Stimulated activated CD4-positive, alpha-beta T cell treated with anti-CD3 and anti-CD28 coated beads, Interleukin-15, amount 100 ng/mL, for 24 hours (primary cell): ENCODE data around the gene SPATA2.

Experiments used
- DNase-seq: peaks from one replicate; pipeline ENCODE4 v3.0.0-alpha.2; 2020

The SPATA2 gene

DNA sequence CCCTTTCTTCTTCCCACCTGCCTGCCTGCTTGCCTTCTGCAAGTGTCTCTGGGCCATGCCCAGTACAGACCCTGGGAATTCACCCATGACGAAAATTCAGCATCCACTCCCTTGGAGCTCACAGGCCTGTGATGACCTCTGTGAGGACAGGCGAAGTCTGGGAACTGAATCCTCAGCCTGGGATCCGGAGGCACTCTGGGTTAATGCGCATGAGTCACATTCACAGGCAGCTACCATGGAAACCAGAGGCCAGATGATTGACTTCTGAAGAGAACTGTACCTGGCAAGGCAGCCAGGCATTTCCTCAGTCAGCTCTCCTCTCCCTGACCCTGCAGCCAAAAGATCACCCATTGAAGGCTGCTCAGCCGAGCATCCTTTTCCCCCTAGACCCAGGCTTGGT, 61.7 kb downstream of the SPATA2 start:
- DNase-seq: no peak
